ENCODE data around the gene HIF3A. TPM values are rescaled to one million over a fixed set of nuclear protein-coding genes. Genes with fewer than 3 reads are reported as not detected.
"Not testable (repeated sequence)": the region's sequence is repeated elsewhere in the genome, so short reads cannot be mapped to it uniquely, and the experiment has no call there.

HIF3A gene
- total RNA-seq, 3 donors from 2014 or later (not counting 1 experiment from before 2014, with no cell fraction given): not detected

DNA sequence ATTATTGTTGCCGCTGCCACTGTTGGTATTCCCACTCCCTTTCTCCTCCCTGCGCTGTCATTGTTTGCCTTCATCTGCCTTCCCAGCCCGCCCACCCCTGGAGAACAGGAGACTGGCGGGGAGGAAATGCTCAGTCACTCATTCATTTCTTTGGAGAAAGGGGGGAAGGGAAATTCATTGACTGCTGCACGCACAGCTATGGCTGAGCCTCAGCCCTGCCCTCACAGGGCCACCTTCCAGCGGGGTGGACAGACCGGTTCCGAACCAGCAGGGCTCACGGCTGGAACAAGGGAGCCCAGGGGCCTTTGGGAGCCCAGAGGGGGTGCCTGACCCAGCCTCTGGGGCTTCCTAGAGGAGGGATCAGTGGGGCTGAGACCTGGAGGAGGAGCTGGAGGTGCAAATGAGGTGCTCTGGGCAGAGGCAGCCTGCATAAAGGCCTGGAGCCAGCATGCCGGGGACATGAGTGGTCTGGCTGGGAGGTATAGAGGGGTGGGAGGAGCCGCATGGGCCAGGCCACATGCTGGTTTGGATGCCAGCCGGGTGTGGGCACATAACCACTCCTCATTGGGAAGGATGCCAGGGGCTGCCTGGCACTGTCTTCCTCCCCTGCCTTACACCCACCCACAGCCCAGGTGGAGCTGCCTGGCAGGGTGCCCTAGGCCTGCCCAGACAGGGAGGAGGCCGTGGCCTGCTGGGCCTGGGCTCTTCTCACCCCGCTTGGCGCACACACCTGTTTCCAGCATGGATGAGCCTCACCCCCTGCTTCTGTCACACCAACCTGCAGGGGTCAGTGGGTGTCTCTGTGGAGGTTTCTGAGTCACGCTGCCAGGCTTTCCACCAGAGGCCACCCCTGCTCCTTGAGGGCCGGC is 76.9 kb downstream of the HIF3A start:
- Histone ChIP-seq H3K4me1 (ENCODE audit: control insufficient read depth, insufficient read depth, low read length) (peaks cover 26% of the 10 kb centered on the region), H3K27ac (ENCODE audit: low read length) (no peak overlapping the region), H3K4me3 (ENCODE audit: low read length) (no peak overlapping the region), H3K9me3 (ENCODE audit: control insufficient read depth, insufficient read depth, low read length) (no peaks in the 10 kb centered on the region), H3K27me3 (ENCODE audit: control insufficient read depth, insufficient read depth, low read length) (no peaks in the 10 kb centered on the region), H3K36me3 (ENCODE audit: control insufficient read depth, insufficient read depth, low read length) (peaks cover 42% of the 10 kb centered on the region)
- Mint-ChIP-seq H3K36me3 (peaks cover 9% of the 10 kb centered on the region), H3K4me3 (no peak overlapping the region), H3K4me1 (peaks cover 31 to 51% of the 10 kb centered on the region in 2 donors), H3K27ac (peak overlapping the region in 1 of 2 donors; percentile 63), H3K9me3 (no peaks in the 10 kb centered on the region), H3K27me3 (ENCODE audit: low read depth in 2 of 2) (no peaks in the 10 kb centered on the region)
- TF ChIP-seq, protein P1, sequence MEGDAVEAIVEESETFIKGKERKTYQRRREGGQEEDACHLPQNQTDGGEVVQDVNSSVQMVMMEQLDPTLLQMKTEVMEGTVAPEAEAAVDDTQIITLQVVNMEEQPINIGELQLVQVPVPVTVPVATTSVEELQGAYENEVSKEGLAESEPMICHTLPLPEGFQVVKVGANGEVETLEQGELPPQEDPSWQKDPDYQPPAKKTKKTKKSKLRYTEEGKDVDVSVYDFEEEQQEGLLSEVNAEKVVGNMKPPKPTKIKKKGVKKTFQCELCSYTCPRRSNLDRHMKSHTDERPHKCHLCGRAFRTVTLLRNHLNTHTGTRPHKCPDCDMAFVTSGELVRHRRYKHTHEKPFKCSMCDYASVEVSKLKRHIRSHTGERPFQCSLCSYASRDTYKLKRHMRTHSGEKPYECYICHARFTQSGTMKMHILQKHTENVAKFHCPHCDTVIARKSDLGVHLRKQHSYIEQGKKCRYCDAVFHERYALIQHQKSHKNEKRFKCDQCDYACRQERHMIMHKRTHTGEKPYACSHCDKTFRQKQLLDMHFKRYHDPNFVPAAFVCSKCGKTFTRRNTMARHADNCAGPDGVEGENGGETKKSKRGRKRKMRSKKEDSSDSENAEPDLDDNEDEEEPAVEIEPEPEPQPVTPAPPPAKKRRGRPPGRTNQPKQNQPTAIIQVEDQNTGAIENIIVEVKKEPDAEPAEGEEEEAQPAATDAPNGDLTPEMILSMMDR (IDR thresholded peaks at IDR 0.05): no peak
- DNase-seq: no peak
- WGBS (ENCODE audit: insufficient coverage): 69% methylated on average over 14 of the region's 17 CpGs
- ATAC-seq: no peak
- intact Hi-C loops (cut with micrococcal nuclease): no loop called here

DNA sequence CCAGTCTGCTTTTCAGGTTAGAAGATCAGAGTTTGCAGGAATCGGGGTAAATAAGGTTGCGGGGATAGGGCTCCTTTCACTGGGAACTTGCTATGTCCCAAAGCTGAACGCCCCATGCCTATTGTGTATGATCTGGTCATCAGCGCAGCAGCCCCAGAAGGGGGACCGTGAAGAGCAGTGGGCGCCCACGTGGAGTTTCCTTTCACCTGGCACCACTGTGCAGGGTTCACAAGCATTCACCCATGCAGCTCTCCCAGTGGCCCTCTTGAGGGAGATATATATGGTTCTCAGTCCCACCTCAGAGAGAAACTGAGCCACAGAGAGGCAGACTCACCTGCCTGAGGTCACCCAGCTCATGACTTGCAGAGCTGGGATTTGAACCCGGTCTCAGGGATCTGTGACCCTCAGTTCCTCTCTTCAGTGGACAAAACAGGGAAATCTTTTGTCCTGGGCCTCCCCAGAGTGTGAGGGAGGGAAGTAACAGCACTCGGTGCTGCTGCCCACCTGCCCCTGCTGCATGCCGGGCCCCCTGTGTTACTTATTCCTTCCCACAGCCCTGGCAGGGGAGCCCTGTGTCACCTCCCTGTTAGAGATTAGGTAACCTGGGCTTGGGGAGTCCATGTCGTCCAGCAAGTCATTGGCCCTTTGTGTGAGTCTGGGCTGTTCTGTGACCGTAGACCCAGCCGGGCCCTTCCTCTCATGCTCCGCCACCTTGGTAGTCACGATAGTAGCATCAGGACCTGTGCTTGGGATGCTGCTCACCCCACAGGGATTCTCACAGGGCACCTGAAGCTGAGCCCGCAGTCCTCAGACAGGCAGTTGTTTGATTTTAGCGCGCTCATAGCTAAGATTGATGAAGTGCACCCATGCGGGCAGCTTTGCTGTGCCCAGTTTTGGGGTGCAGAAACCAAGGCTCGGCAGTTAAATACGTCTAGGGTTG is 78.0 kb downstream of the HIF3A start:
- WGBS (ENCODE audit: insufficient coverage): 88% methylated on average over 21 of the region's 21 CpGs
- H3K4me1 Mint-ChIP-seq: peaks cover 27 to 51% of the 10 kb centered on the region in 2 donors
- peaks cover 9% of the 10 kb centered on the region for H3K36me3 Mint-ChIP-seq
- no peaks in the 10 kb centered on the region for H3K9me3 Mint-ChIP-seq
- intact Hi-C loops (cut with micrococcal nuclease): no loop called here
- H3K27ac Mint-ChIP-seq: peak overlapping the region in 1 of 2 donors; percentile 63
- Histone ChIP-seq H3K4me1 (ENCODE audit: control insufficient read depth, insufficient read depth, low read length) (peaks cover 26% of the 10 kb centered on the region), H3K9me3 (ENCODE audit: control insufficient read depth, insufficient read depth, low read length) (no peaks in the 10 kb centered on the region), H3K4me3 (ENCODE audit: low read length) (no peak overlapping the region), H3K36me3 (ENCODE audit: control insufficient read depth, insufficient read depth, low read length) (peaks cover 47% of the 10 kb centered on the region), H3K27ac (ENCODE audit: low read length) (no peak overlapping the region), H3K27me3 (ENCODE audit: control insufficient read depth, insufficient read depth, low read length) (no peaks in the 10 kb centered on the region)
- ATAC-seq: no peak
- no peak overlapping the region for H3K4me3 Mint-ChIP-seq
- no peaks in the 10 kb centered on the region for H3K27me3 Mint-ChIP-seq (ENCODE audit: low read depth in 2 of 2)
- TF ChIP-seq, protein P1 (IDR thresholded peaks at IDR 0.05): no peak
- no peak for DNase-seq

DNA sequence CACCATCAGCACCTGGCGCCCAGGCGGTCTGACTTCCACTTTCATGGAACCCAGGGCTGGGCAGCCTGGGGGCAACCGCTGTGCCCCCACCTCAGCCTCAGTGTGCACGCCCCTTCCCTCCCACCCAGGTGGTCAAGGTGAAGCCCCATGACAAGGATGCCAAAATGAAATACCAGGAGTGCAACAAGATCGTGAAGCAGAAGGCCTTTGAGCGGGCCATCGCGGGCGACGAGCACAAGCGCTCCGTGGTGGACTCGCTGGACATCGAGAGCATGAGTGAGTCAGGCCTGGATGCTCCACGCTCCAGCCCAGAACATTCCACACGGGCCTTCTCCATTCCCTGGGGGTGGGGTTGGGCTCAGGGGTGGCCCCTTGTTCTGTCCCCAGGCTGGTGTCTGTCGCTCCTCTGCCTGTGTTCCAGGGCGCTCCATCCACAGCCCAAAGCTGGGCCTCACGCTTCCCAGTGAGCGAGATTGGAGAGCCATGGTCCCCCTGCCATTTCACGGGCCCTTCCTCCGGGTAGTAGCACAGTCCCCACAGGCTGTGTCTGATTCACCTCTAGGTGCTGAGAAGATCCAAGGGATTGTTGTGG is 78.7 kb downstream of the HIF3A start:
- 94% methylated on average over 22 of the region's 22 CpGs for WGBS (ENCODE audit: insufficient coverage)

More for the DNA sequence above, 78.7 kb downstream of the HIF3A start:
- H3K27ac ChIP-seq (ENCODE audit: low read length); ATAC-seq; H3K4me3 Mint-ChIP-seq; H3K27me3 ChIP-seq (ENCODE audit: control insufficient read depth, insufficient read depth, low read length); H3K27me3 Mint-ChIP-seq (ENCODE audit: low read depth in 2 of 2); DNase-seq; H3K4me3 ChIP-seq (ENCODE audit: low read length); intact Hi-C loops (cut with micrococcal nuclease); H3K9me3 ChIP-seq (ENCODE audit: control insufficient read depth, insufficient read depth, low read length); H3K9me3 Mint-ChIP-seq: not testable (repeated sequence)
- peaks cover 26% of the 10 kb centered on the region for H3K4me1 ChIP-seq (ENCODE audit: control insufficient read depth, insufficient read depth, low read length)
- peak overlapping the region in 1 of 2 donors; percentile 47 for H3K27ac Mint-ChIP-seq
- peaks cover 12% of the 10 kb centered on the region for H3K36me3 Mint-ChIP-seq
- H3K36me3 ChIP-seq (ENCODE audit: control insufficient read depth, insufficient read depth, low read length): peaks cover 44% of the 10 kb centered on the region
- H3K4me1 Mint-ChIP-seq: peaks cover 23 to 48% of the 10 kb centered on the region in 2 donors

Data from natural killer cell (primary cell).